Measurements from ENCODE around the gene FAXDC2.

Gene FAXDC2

GRCh38 chr5:154811653-154812465 is 38.5 kb downstream of the FAXDC2 start:
- TF ChIP-seq POLR2AphosphoS5 (IDR thresholded peaks at IDR 0.05; ENCODE audit: low read depth, low read length) = no peak
- no peak for TF ChIP-seq POLR2A (IDR thresholded peaks at IDR 0.05; ENCODE audit: low read depth, low read length)
- no peak for TF ChIP-seq TAF1 (IDR thresholded peaks at IDR 0.05; ENCODE audit: borderline replicate concordance, low read depth, low read length)
- FAIRE-seq = peak; percentile 27
- DNase-seq (ENCODE audit: insufficient read length) = peak; percentile 42

DNA sequence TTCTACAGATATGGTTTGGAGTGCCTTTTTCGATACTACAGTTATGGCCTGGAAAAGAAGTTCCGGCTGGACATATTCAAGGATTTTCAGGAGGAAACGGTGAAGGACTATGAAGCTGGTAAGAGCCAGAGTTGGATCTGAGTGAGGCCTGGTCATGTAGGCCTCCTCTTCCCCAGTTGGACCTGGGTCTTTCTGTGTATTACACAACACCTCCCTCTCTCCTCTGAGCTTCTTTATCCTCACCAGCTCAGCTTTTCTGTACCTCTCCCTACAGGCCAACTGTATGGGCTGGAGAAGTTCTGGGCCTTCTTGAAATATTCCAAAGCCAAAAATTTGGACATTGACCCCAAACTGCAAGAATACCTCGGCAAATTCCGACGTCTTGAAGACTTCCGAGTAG is 39.2 kb downstream of the FAXDC2 start:
- no peak for TF ChIP-seq TAF1 (IDR thresholded peaks at IDR 0.05; ENCODE audit: borderline replicate concordance, low read depth, low read length)
- TF ChIP-seq POLR2A (IDR thresholded peaks at IDR 0.05; ENCODE audit: low read depth, low read length) = no peak
- TF ChIP-seq POLR2AphosphoS5 (IDR thresholded peaks at IDR 0.05; ENCODE audit: low read depth, low read length) = no peak
- DNase-seq (ENCODE audit: insufficient read length) = no peak
- no peak for FAIRE-seq

DNA sequence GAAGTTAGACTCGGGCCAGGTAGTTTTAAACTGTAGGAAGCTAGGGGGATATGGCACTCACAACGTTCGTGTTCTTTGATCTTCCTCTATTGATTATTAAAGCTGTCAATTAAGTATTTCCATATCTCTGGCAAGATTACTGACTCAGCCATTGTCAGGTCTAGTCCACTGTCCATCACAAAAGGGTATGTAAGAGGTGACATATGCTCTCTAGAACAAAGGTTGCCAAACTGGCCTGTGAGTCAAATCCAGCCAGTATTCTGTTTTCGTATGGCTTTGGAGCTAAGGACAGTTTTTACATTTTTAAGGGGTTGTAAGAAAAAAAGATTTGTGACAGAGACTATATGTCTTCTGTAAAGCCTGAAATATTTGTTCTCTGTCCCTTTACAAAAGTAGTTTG is 44.2 kb downstream of the FAXDC2 start:
- FAIRE-seq (no peak), DNase-seq (ENCODE audit: insufficient read length) (no peak)
- TF ChIP-seq POLR2AphosphoS5 (IDR thresholded peaks at IDR 0.05; ENCODE audit: low read depth, low read length) (no peak), POLR2A (IDR thresholded peaks at IDR 0.05; ENCODE audit: low read depth, low read length) (no peak), TAF1 (IDR thresholded peaks at IDR 0.05; ENCODE audit: borderline replicate concordance, low read depth, low read length) (no peak)

- DNase-seq (ENCODE audit: insufficient read length) (no peak), FAIRE-seq (no peak)
- TF ChIP-seq POLR2A (IDR thresholded peaks at IDR 0.05; ENCODE audit: low read depth, low read length) = no peak
- no peak for TF ChIP-seq POLR2AphosphoS5 (IDR thresholded peaks at IDR 0.05; ENCODE audit: low read depth, low read length)
- no peak for TF ChIP-seq TAF1 (IDR thresholded peaks at IDR 0.05; ENCODE audit: borderline replicate concordance, low read depth, low read length)
Observed at GRCh38 chr5:154802050-154802449, 48.4 kb downstream of the FAXDC2 start.

GRCh38 chr5:154801083-154801482 is 49.3 kb downstream of the FAXDC2 start:
- no peak for DNase-seq (ENCODE audit: insufficient read length)
- FAIRE-seq = no peak
- TF ChIP-seq POLR2A (IDR thresholded peaks at IDR 0.05; ENCODE audit: low read depth, low read length) (no peak), TAF1 (IDR thresholded peaks at IDR 0.05; ENCODE audit: borderline replicate concordance, low read depth, low read length) (no peak), POLR2AphosphoS5 (IDR thresholded peaks at IDR 0.05; ENCODE audit: low read depth, low read length) (no peak)

- DNase-seq (ENCODE audit: insufficient read length) (no peak), FAIRE-seq (no peak)
- TF ChIP-seq POLR2AphosphoS5 (IDR thresholded peaks at IDR 0.05; ENCODE audit: low read depth, low read length) = no peak
Observed at GRCh38 chr5:154800582-154800981, 49.8 kb downstream of the FAXDC2 start.

GRCh38 chr5:154797762-154798161 is 52.6 kb downstream of the FAXDC2 start:
- no peak for DNase-seq (ENCODE audit: insufficient read length)
- no peak for TF ChIP-seq POLR2A (IDR thresholded peaks at IDR 0.05; ENCODE audit: low read depth, low read length)
- no peak for FAIRE-seq

DNA sequence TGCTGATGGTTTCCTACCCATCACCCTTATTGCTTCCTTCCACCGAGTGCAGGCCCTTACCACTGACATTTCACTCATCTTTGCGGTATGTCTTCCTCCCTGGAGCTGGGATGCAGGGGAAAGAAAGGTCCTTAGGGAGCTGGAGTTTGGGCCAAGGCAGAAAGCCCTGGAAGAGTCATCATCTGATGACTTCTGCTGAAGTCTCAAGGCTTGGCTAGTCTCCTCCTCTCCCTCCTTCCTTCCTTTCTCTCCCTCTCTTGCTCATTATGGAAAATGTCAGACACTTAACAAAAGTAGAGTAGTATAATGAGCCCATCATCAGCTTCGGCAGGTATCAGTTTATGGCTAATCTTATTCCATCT is 55.2 kb downstream of the FAXDC2 start:
- no peak for DNase-seq (ENCODE audit: insufficient read length)
- TF ChIP-seq POLR2AphosphoS5 (IDR thresholded peaks at IDR 0.05; ENCODE audit: low read depth, low read length) (no peak), POLR2A (IDR thresholded peaks at IDR 0.05; ENCODE audit: low read depth, low read length) (no peak), TAF1 (IDR thresholded peaks at IDR 0.05; ENCODE audit: borderline replicate concordance, low read depth, low read length) (no peak)
- FAIRE-seq = no peak

- no peak for FAIRE-seq
- TF ChIP-seq POLR2AphosphoS5 (IDR thresholded peaks at IDR 0.05; ENCODE audit: low read depth, low read length) (no peak), TAF1 (IDR thresholded peaks at IDR 0.05; ENCODE audit: borderline replicate concordance, low read depth, low read length) (no peak), POLR2A (IDR thresholded peaks at IDR 0.05; ENCODE audit: low read depth, low read length) (no peak)
- DNase-seq (ENCODE audit: insufficient read length) = no peak
Observed at GRCh38 chr5:154794525-154795234, 55.7 kb downstream of the FAXDC2 start.

DNA sequence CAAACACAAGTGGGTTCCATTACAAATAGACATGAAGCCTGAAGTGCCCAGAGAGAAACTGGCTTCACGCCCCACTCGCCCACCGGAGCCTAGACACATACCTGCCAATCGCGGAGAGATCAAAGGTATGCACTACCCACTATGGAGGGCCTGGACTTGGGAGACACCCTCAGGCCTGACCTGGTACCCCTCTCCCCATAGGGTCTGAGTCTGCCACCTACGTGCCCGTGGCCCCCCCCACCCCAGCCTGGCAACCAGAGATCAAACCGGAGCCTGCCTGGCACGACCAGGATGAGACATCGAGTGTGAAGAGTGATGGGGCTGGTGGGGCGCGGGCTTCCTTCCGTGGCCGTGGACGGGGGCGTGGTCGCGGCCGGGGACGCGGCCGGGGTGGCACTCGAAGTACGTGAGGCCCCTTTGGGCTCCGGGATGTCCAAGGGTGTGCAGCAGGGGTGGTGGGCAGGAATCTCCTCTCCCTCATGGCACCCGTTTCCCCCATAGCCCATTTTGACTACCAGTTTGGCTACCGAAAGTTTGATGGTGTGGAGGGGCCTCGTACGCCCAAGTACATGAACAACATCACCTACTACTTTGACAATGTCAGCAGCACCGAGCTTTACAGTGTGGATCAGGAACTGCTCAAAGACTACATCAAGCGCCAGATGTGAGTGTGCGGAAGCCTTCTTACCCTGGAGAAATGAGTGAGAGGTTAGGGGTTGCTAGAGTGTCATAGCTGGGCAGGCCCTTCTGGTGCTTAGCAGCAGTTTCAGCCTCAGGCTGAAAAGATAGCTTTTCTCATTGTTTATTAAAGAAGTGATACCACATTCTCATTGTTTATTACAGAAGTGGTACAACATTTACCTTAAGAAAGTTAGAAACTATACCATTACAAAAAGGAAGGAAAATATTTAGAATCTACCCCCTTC is 56.5 kb downstream of the FAXDC2 start:
- no peak for TF ChIP-seq POLR2A (IDR thresholded peaks at IDR 0.05; ENCODE audit: low read depth, low read length)
- TF ChIP-seq TAF1 (IDR thresholded peaks at IDR 0.05; ENCODE audit: borderline replicate concordance, low read depth, low read length) = no peak
- no peak for TF ChIP-seq POLR2AphosphoS5 (IDR thresholded peaks at IDR 0.05; ENCODE audit: low read depth, low read length)
- DNase-seq (ENCODE audit: insufficient read length) (no peak), FAIRE-seq (no peak)

GRCh38 chr5:154791535-154791934 is 58.9 kb downstream of the FAXDC2 start:
- no peak for TF ChIP-seq POLR2A (IDR thresholded peaks at IDR 0.05; ENCODE audit: low read depth, low read length)
- TF ChIP-seq TAF1 (IDR thresholded peaks at IDR 0.05; ENCODE audit: borderline replicate concordance, low read depth, low read length) = no peak
- no peak for TF ChIP-seq POLR2AphosphoS5 (IDR thresholded peaks at IDR 0.05; ENCODE audit: low read depth, low read length)
- FAIRE-seq (no peak), DNase-seq (ENCODE audit: insufficient read length) (no peak)

Measured in GM12892 (cell line).